ENCODE results near the gene FADS6.
"Not testable (repeated sequence)": the region's sequence is repeated elsewhere in the genome, so short reads cannot be mapped to it uniquely, and the experiment has no call there.

FADS6 gene

DNA sequence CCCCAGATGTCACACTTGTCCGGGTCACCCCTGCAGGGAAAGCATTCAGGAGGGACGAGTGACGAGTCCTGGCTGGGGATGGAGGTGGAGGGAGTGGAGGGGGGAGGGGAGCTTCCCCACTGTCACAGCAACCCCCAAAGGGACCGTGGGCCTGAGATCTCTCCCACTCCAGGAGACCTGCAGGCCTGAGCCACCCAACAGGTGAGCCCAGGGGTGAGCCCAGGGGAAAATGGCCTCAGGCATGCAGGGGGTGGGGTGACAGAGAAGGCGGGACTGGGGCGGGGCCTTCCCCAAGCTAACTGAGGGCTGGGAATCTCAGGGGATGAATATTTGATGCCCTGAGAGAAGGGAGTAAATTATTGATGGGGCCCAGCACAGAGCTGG lies 27.2 kb upstream of the FADS6 start:
- DNase-seq = no peak

GRCh38 chr17:74920306-74920620 lies 26.8 kb upstream of the FADS6 start:
- DNase-seq = no peak

GRCh38 chr17:74919440-74920305 lies 26.2 kb upstream of the FADS6 start:
- DNase-seq = peak; percentile 17

GRCh38 chr17:74918906-74919305 lies 25.5 kb upstream of the FADS6 start:
- DNase-seq = no peak

DNA sequence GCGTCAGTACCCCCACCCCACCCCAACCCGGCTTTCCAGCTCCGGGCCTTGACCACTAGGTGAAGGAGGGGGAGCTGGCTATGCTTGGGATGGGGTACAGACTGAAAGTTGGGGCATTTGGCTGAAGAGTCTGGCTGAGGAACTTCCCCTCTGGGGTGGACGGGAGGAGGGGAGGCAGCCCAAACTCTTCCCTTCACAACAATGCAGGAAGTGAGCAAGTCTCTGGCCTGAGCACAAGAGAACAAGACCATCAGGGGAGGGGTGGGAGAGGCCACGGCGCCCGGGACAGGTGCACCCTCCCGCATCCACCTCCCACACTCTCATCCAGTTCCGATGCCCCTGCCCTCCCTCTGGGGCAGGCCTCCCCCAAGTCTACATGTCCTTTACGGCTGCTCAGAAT lies 24.0 kb upstream of the FADS6 start:
- DNase-seq = no peak

- DNase-seq = no peak
Observed at GRCh38 chr17:74916851-74917199, 23.4 kb upstream of the FADS6 start.

- no peak for DNase-seq
Observed at GRCh38 chr17:74916136-74916850, 22.9 kb upstream of the FADS6 start.

GRCh38 chr17:74911423-74911822 lies 18.0 kb upstream of the FADS6 start:
- not testable (repeated sequence) for DNase-seq

DNA sequence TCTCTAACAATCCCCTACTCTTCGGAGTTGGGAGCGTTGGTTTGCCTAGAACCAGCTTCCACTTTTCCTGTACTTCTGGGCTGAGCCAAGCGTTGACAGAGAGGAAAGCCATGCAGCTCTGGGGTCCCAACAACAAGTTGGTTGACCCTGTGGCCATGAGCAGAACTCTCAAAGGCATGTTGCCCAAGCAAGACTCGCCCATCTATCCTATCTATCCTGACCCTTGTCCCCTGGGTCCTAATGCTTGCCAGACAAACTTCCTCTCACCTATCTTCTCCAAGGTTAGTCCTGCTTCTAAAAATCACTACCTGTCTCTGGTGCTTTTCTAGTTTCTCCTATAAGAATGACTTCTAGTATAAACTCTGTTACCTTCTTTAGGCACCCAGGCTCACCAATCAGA lies 15.7 kb upstream of the FADS6 start:
- DNase-seq = not testable (repeated sequence)

DNA sequence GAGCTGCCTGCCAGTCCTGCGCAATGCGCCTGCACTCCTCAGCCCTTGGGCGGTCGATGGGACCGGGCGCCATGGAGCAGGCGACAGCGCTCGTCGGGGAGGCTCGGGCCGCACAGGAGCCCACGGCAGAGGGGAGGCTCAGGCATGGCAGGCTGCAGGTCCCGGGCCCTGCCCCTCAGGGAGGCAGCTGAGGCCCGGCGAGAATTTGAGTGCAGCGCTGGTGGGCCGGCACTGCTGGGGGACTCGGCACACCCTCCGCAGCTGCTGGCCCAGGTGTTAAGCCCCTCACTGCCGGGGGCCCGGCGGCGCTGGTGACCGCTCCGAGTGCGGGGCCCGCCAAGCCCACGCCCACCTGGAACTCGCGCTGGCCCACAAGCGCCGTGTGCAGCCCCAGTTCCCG lies 13.6 kb upstream of the FADS6 start:
- DNase-seq = no peak

GRCh38 chr17:74906214-74906793 lies 12.9 kb upstream of the FADS6 start:
- not testable (repeated sequence) for DNase-seq

GRCh38 chr17:74904687-74905409 lies 11.4 kb upstream of the FADS6 start:
- no peak for DNase-seq

DNA sequence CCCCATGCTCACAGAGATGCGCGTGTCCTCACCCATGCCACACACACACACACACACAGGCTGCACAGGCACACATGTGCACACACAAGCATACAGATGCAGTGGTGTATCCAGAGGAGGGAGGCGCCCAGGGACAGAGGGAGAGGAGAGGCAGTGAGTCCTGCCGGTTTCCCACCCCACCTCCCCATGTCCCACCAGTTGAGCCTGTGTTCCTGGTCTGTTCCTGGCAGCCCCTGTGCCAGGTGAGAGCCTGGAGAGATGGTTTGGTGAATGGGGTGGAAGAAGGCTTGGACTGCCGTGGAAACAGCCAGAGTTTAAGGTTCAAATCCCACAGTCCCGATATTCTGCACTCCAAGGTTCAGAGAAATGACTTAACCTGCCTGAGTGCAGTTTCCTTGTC lies 10.2 kb upstream of the FADS6 start:
- no peak for DNase-seq

DNA sequence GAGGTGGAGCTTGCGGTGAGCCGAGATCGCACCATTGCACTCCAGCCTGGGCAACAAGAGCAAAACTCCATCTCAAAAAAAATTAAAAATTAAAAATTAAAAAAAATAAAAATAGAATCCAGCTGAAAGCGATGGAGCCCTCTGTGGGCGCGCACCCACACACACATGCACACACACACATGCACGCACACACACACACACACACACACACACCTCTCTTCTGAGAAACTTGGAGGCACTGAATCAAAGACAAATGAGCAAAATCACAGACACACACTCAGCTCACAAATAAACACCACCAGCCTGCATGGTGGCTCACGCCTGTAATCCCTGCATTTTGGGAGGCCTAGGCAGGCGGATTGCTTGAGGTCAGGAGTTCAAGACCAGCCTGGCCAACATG lies 9.6 kb upstream of the FADS6 start:
- DNase-seq = no peak

- no peak for DNase-seq
Observed at GRCh38 chr17:74901353-74902135, 8.1 kb upstream of the FADS6 start.

DNA sequence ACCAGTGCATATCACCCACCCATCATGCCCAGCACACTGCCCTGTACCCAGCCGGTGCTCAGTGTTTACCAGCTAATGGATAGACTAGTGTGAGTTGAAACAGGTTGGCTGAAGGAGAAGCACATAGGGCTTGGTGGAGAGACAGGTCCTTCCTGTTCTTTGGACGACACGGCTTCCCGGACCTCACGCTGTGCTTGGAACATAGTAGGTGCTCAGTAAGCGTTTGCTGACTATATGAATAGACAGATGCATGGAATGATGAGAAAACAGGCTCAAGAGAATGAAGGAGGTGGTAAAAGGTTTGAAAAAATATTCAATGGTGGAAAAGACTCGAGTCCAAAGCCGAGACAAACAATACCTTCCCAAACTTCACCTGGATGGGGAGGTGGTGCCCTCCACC lies 6.8 kb upstream of the FADS6 start:
- DNase-seq = no peak

GRCh38 chr17:74898376-74898946 lies 5.0 kb upstream of the FADS6 start:
- DNase-seq = no peak

DNA sequence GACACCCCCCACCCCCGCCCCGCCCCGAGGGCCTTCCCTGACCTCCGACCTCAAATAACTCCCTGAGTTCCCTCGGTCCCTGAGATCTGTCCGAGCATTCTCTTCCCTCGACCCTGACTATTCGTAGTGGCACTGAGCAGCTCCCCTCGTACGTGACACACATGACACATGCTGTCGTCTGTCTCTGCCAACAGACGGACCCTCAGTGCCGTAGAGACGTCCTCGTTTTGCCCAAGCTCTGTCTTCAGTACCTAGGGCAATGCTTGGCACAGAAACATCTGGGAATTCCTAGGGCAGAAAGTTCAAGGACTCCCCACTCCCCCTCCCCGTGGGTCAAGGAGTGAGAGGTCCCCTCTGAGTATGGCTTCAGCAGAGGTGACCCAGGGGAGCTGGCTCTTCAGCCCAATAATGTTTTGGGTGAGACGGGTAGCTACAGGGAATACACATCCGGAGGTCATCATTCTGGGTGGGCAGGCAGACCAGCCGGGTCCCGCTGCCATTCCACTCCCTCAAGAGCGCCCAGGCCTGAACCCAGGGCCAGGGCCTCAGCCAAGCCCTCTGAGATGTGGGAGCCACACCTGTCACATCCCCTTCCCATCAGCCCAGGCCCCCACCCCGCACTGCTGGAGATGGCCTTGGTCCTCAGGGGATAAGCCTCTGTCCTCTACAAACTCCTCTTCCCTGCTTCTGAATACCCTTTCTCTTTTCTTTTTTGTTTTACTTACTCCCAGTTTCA lies 671 bp upstream of the FADS6 start:
- no peak for DNase-seq

DNA sequence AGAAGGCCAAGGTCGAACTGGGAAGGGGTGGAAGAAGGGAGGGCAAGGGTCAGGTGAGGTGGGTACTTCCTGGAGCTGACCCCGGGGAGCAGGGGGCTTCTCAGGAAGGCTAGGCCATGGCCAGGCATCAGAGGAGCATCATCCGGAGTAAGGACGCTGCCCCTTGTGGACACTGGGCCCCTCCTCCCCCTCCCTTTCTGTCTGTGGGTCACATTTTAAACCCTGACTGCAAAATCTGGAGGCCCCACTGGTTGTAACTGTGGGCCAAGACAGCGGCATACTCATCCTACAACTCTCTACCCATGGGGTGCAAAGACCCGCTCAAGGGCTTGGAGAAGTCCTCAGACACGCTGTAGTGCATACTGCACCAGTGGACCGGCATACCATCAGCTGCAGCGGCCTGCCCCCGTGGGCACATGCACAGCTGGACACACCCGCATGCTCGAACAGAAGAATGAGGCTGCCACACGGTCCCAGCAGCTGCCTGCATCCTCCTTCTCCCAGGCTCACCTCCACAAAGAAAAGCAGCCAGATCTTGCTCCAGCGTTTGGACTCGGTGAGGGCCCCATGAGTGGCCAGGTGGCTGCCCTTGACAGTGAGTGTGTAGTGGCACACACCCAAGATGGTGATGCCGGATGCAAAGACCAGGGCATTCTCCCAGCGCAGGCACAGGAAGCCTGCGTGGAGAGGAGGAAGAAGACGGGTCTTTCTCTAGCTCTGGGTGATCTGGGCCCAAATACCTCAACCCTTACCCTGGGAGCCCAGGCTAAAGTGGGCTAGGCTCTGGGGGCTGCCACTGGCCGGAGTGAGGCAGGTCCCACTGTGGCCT lies 1.2 kb downstream of the FADS6 start:
- no peak for DNase-seq

DNA sequence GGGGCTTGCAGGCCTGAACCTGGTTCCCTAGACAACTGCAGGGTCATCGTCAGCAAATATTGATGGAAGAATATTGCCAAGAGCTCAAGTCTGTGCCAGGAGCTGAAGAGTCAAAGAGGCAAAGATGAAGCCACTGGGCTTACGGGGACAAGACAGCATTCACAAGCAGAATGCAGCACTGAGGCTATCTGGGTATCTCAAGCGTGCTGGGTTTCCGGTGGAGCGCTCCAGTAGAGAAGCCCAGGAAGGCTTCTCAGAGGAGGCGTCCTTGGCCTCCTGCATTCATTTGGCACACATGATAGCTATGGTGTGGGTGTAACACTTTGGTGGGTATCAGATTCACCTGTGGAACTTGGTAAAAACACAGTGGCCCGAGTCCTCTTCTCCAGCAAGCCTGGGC lies 2.9 kb downstream of the FADS6 start:
- DNase-seq = no peak
